Stimulated activated CD8-positive, alpha-beta memory T cell treated with anti-CD3 and anti-CD28 coated beads, Interleukin-15, amount 100 ng/mL, for 1 hour (primary cell): Measurements from ENCODE around the gene SPINK1.
A peak's percentile ranks its signal among the peaks of the same experiment; 100 is the strongest.
"Not testable (repeated sequence)": the region's sequence is repeated elsewhere in the genome, so short reads cannot be mapped to it uniquely, and the experiment has no call there.

ENCODE experiments used
- DNase-seq: peaks from one replicate; pipeline ENCODE4 v3.0.0-alpha.2; 2020; ENCODE audit warnings: low read depth

Gene SPINK1

GRCh38 chr5:147809830-147810666 lies 21.4 kb downstream of the SPINK1 start:
- DNase-seq = no peak

- no peak for DNase-seq
Measured at GRCh38 chr5:147805030-147805454, 26.4 kb downstream of the SPINK1 start.

- no peak for DNase-seq
Measured at GRCh38 chr5:147804334-147804733, 27.1 kb downstream of the SPINK1 start.

GRCh38 chr5:147803926-147804325 lies 27.5 kb downstream of the SPINK1 start:
- DNase-seq = no peak

- not testable (repeated sequence) for DNase-seq
Measured at GRCh38 chr5:147803161-147803560, 28.3 kb downstream of the SPINK1 start.

- no peak for DNase-seq
Measured at GRCh38 chr5:147801461-147801860, 30.0 kb downstream of the SPINK1 start.

GRCh38 chr5:147800491-147800890 lies 31.0 kb downstream of the SPINK1 start:
- DNase-seq = no peak

- DNase-seq = no peak
Measured at GRCh38 chr5:147796556-147797308, 34.7 kb downstream of the SPINK1 start.

GRCh38 chr5:147791181-147791580 lies 40.3 kb downstream of the SPINK1 start:
- DNase-seq = no peak

- no peak for DNase-seq
Measured at GRCh38 chr5:147789820-147790219, 41.7 kb downstream of the SPINK1 start.

- DNase-seq = no peak
Measured at GRCh38 chr5:147788023-147788422, 43.4 kb downstream of the SPINK1 start.

GRCh38 chr5:147786142-147786541 lies 45.3 kb downstream of the SPINK1 start:
- DNase-seq = no peak

GRCh38 chr5:147784146-147784987 lies 47.1 kb downstream of the SPINK1 start:
- no peak for DNase-seq

- peak; percentile 64 for DNase-seq
Measured at GRCh38 chr5:147782110-147783028, 49.1 kb downstream of the SPINK1 start, which contains the start of gene JAKMIP2. JAKMIP2 (minus strand) TSS chr5:147782728; CDS start chr5:147671806, 110,922 bp downstream.

- DNase-seq = no peak
Measured at GRCh38 chr5:147780924-147781573, 50.4 kb downstream of the SPINK1 start.

- no peak for DNase-seq
Measured at GRCh38 chr5:147779694-147780093, 51.8 kb downstream of the SPINK1 start.

GRCh38 chr5:147776989-147777388 lies 54.5 kb downstream of the SPINK1 start:
- DNase-seq = no peak
